Measurements from ENCODE around the gene MRM1.

DNA sequence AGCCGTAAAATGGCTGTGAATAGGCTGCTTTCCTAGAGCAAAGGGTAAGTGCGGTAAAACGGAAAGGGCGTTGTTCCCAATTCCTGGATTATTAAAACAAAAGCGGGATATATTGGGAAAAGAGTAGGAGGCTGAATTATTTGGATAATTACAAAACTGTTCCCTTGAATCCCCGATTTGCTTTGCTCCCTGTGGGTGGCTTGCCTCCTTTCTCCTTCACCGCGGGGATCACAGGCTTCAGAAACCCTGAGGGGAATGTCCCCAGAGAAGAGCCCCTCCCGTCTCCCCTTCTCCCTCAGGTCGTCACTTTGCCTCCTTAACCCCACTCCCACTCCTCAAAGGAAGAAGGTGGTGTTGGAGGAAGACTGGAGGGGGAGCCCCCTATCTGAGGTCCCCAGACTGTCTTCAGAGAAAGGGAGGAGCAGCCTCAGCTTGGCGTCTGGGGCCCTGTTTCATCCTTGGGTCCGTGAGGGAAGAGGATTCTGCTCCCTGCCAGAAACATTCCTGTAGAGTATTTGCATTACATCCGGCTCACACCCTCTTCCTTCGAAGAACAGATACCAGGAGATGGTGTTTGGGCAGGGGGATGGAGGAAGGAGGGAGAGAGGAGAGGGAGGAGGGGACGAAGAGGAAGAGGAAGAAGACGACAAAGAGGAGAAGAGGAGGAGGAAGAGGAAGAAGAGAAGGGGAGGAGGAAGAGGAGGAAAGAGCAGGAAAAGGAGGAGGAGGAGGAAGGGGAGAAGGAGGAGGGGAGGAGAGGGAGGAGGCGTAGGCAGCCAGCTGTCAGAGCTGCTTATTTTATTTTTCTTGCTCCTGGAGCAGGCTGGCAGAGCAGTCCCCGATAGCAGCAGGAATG lies 31.8 kb downstream of the MRM1 start:
- TF ChIP-seq TCF4 (CRISPR knock-in tag; IDR thresholded peaks at IDR 0.05; ENCODE audit: borderline replicate concordance) (no peak), CSDC2 (CRISPR knock-in tag; IDR thresholded peaks at IDR 0.05) (no peak), ZNF70 (CRISPR knock-in tag; IDR thresholded peaks at IDR 0.05) (no peak)
- TF ChIP-seq, protein P1, sequence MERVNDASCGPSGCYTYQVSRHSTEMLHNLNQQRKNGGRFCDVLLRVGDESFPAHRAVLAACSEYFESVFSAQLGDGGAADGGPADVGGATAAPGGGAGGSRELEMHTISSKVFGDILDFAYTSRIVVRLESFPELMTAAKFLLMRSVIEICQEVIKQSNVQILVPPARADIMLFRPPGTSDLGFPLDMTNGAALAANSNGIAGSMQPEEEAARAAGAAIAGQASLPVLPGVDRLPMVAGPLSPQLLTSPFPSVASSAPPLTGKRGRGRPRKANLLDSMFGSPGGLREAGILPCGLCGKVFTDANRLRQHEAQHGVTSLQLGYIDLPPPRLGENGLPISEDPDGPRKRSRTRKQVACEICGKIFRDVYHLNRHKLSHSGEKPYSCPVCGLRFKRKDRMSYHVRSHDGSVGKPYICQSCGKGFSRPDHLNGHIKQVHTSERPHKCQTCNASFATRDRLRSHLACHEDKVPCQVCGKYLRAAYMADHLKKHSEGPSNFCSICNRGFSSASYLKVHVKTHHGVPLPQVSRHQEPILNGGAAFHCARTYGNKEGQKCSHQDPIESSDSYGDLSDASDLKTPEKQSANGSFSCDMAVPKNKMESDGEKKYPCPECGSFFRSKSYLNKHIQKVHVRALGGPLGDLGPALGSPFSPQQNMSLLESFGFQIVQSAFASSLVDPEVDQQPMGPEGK (CRISPR knock-in tag; IDR thresholded peaks at IDR 0.05; ENCODE audit: borderline replicate concordance), result no peak
